HG02588 (cell line): Measurements from ENCODE around the gene KCTD20.

Experiments used
- ATAC-seq: cut with Tn5 transposase; IDR thresholded peaks from one replicate; pipeline ENCODE4 v1.9.1; 2021; ENCODE audit warnings: mild to moderate bottlenecking, moderate library complexity; ENCODE audit not compliant: unreplicated experiment

Gene KCTD20

GRCh38 chr6:36524871-36525270 is 82.1 kb downstream of the KCTD20 start:
- no peak for ATAC-seq

DNA sequence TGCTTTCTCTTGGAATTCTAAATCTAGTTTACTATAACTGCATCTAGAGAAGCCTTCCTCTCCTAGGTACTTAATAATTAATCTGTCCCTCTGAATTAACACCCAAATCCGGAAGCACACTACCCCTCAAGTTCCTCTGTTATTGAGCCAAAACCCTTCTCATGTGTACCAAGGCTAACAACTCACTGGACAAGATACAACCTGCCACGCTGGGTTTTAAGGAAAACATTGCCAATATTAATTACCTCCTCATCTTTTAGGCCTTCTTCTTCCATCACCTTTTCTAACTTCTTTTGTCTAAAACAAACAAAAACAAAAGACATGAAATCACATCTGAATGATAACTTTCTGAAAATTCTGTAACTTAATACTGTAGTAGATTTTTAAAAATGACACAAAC is 82.5 kb downstream of the KCTD20 start:
- ATAC-seq, result no peak

DNA sequence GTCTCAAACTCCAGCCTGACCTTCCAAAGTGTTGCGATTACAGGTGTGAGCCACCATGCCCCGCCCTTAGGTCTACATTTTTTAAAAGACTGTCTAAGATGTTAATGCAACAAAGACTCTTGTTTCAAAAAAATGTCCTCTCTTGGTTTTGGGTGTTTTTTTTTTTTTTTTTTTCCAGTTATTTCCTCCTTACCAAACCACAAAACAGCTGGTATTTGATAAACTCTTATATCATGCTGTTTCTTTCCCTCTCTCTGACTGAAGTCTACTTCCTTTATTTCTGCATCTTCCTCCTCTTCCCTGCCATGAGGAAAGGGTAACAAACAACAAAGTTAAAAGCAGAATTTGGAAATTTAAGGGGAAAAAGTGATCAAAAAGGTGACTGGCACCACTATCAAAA is 83.3 kb downstream of the KCTD20 start:
- no peak for ATAC-seq

GRCh38 chr6:36533321-36533720 is 90.5 kb downstream of the KCTD20 start:
- ATAC-seq, result no peak

DNA sequence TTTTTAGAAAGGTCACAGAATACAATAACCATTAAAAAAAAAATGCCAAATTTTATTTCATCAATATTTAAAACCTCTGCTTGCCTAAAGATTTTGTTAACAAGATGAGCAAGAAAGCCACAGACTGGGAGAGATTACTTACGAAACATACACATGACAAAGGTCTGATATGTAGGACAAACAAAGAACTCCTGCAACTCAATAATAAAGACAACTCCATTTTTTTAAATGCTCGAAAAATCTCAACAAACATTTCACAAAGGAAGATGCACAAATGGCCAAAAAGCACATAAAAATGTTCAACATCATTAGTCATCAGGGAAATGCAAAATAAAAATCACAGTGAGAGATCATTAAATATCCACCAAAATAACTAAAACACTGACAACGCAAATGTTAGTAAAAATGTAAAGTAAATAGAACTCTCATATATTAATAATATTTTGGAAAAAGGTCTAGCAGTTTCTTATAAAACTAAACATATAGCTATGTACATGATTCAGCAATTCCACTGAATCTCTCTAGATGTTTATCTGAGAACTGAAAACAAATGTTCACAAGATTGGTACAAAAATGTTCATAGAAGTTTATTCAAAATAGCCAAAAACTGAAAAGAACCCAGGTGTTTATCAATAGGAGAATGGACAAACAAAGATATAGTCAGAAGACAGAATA is 94.2 kb downstream of the KCTD20 start:
- ATAC-seq, result no peak

DNA sequence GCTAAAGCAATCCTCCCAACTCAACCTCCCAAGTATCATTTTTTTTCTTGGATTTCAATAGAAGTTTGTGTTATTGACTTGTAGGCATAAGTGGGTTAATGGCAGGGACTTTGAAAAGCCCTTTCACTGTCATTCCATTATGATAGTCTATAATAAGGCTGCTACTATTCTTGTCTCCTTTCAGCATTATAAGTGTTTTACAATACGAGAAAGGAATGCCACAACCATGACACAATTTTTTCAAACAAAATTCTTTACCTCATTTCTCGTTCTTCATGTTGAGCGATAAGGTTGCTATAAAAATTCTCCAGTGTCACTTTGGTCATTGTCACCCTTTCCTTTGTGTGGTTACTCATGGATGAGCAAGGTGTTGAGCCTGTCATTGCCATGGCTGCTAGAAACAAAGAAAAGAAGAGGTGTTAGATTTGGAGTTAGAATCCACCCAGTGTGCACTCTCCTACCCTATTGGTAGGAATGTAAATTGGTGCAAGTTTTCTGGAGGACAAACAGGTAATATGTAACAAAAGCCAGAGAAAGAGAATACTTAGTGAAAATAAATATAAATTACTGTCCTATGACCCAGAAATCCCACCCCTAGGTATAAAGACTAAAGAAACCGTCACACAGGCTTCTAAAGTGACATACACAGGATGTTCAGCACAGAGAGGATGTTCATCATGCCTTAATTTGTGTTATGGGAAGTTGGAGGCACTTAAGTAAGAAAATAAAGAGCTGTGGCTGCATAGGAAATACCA is 97.2 kb downstream of the KCTD20 start:
- ATAC-seq, result no peak
